ENCODE measurements around the gene SLC7A9.
"Not testable (repeated sequence)": the region's sequence is repeated elsewhere in the genome, so short reads cannot be mapped to it uniquely, and the experiment has no call there.

The SLC7A9 gene

DNA sequence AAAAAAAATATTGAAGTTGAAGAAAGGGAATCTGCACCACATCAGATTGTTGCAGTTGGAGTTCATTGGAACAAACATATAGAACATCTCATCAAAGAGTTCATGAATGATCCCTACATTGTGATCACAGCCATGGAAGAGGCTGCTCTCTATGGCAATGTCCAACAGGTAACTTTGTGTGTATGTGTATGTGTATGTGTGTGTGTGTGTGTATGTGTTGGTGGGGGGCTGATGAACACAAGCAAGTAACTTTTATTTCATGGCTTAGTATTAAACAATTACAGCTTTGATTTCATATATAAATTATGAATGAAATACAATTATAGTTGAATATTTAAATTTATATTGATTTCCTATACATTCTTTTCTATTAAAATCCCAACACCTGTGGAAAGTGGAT, 69.4 kb downstream of the SLC7A9 start:
- DNase-seq: no peak
- H3K27me3 ChIP-seq: no peaks in the 10 kb centered on the region
- H3K9me3 ChIP-seq: no peaks in the 10 kb centered on the region
- H3K4me3 ChIP-seq (ENCODE audit: low read depth, low read length): no peak overlapping the region
- H3K4me1 ChIP-seq: no peaks in the 10 kb centered on the region
- TF ChIP-seq CTCF (IDR thresholded peaks at IDR 0.05; ENCODE audit: low read depth, low read length): no peak
- H3K36me3 ChIP-seq: no peaks in the 10 kb centered on the region

DNA sequence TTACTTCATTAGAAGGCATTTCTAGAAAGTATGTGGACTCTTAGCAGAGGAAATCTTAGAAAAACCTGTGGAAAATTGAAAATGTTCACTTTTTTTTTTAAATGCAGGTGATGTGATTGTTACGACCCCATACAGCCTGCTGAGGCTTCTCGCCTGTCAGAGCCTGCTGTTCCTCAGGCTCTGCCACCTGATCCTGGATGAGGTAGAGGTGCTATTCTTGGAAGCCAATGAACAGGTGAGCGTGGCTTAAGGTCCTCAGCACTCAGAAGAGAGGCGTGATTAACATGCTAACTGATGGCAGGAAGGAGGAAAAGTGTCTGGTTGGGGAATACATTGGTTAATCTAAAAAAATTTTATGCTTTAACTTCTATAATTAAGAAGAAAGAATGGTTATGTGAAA, 71.4 kb downstream of the SLC7A9 start:
- Histone ChIP-seq H3K9me3 (no peaks in the 10 kb centered on the region), H3K4me1 (no peaks in the 10 kb centered on the region), H3K36me3 (no peaks in the 10 kb centered on the region), H3K27me3 (no peaks in the 10 kb centered on the region), H3K4me3 (ENCODE audit: low read depth, low read length) (no peak overlapping the region)
- DNase-seq: no peak
- no peak for TF ChIP-seq CTCF (IDR thresholded peaks at IDR 0.05; ENCODE audit: low read depth, low read length)

GRCh38 chr19:32789429-32789828, 80.1 kb downstream of the SLC7A9 start:
- no peak for DNase-seq
- Histone ChIP-seq H3K9me3 (no peaks in the 10 kb centered on the region), H3K36me3 (no peaks in the 10 kb centered on the region), H3K27me3 (no peaks in the 10 kb centered on the region), H3K4me3 (ENCODE audit: low read depth, low read length) (no peak overlapping the region), H3K4me1 (no peaks in the 10 kb centered on the region)
- TF ChIP-seq CTCF (IDR thresholded peaks at IDR 0.05; ENCODE audit: low read depth, low read length): no peak

DNA sequence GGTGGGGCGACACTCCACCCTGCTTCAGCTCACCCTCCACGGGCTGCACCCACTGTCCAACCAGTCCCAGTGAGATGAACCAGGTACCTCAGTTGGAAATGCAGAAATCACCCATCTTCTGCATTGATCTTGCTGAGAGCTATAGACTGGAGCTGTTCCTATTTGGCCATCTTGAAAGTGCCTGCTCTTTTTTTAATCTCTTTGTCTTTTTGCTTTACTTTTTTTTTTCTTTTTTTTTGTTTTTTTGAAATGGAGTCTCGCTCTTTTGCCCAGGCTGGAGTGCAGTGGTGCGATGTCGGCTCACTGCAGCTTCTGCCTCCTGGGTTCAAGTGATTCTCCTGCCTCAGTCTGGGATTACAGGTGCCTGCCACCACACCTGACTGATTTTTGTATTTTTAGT, 81.7 kb downstream of the SLC7A9 start:
- H3K4me1 ChIP-seq: not testable (repeated sequence)

GRCh38 chr19:32787161-32787813, 82.3 kb downstream of the SLC7A9 start:
- H3K4me3 ChIP-seq (ENCODE audit: low read depth, low read length); H3K36me3 ChIP-seq; DNase-seq; H3K9me3 ChIP-seq; H3K27me3 ChIP-seq; H3K4me1 ChIP-seq: not testable (repeated sequence)

More for the DNA sequence above, 81.7 kb downstream of the SLC7A9 start:
- DNase-seq; H3K4me3 ChIP-seq (ENCODE audit: low read depth, low read length); H3K27me3 ChIP-seq; H3K9me3 ChIP-seq; H3K36me3 ChIP-seq: not testable (repeated sequence)

- not testable (repeated sequence) for H3K27me3 ChIP-seq; H3K36me3 ChIP-seq; H3K4me3 ChIP-seq (ENCODE audit: low read depth, low read length); DNase-seq; H3K4me1 ChIP-seq; H3K9me3 ChIP-seq
Observed at GRCh38 chr19:32782089-32782488, 87.5 kb downstream of the SLC7A9 start.

DNA sequence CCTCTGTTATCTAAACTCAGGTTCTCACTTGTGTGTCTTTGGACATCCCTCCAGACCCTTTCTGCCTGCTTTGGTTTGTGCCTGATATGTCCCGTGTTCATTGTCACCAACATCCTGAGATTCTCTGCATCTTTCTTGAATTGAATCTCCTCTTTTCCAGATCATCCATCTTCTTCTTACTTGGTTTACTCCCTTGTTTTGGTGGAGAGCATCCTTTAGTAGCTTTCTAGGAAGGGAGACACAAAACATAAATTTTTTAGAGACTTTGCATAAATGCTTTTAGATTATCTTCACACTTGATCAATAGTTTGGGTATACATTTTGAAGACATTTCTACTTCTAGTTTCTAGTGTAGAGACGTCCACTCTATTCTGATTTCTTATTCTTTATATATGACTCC, 88.3 kb downstream of the SLC7A9 start:
- Histone ChIP-seq H3K4me3 (ENCODE audit: low read depth, low read length) (no peak overlapping the region), H3K27me3 (no peaks in the 10 kb centered on the region), H3K36me3 (no peaks in the 10 kb centered on the region), H3K9me3 (no peaks in the 10 kb centered on the region), H3K4me1 (no peaks in the 10 kb centered on the region)
- TF ChIP-seq CTCF (IDR thresholded peaks at IDR 0.05; ENCODE audit: low read depth, low read length): no peak
- no peak for DNase-seq
